GM18520 (cell line): Measurements from ENCODE around the gene PCDHGA11.
A peak's percentile ranks its signal among the peaks of the same experiment; 100 is the strongest.
"Not testable (repeated sequence)": the region's sequence is repeated elsewhere in the genome, so short reads cannot be mapped to it uniquely, and the experiment has no call there.

Experiments
- ATAC-seq: cut with Tn5 transposase; IDR thresholded peaks from one replicate; pipeline ENCODE4 v1.9.1; 2021; ENCODE audit not compliant: unreplicated experiment

PCDHGA11 gene

GRCh38 chr5:141430332-141431113 lies 9.7 kb downstream of the PCDHGA11 start, which contains the start of gene PCDHGA12:
Gene PCDHGA12, plus strand, starts transcription at chr5:141430507. Its CDS starts 253 bp downstream, at chr5:141430760.
- peak; percentile 68 for ATAC-seq

- no peak for ATAC-seq
Measured at GRCh38 chr5:141431286-141431685, 10.4 kb downstream of the PCDHGA11 start.

- ATAC-seq: not testable (repeated sequence)
Measured at GRCh38 chr5:141432308-141432707, 11.5 kb downstream of the PCDHGA11 start.

GRCh38 chr5:141432726-141433125 lies 11.9 kb downstream of the PCDHGA11 start:
- ATAC-seq: not testable (repeated sequence)

GRCh38 chr5:141434006-141434405 lies 13.2 kb downstream of the PCDHGA11 start:
- ATAC-seq: no peak

GRCh38 chr5:141437221-141437620 lies 16.4 kb downstream of the PCDHGA11 start:
- no peak for ATAC-seq

GRCh38 chr5:141439411-141440141 lies 18.7 kb downstream of the PCDHGA11 start:
- no peak for ATAC-seq

- ATAC-seq: no peak
Measured at GRCh38 chr5:141440341-141440740, 19.5 kb downstream of the PCDHGA11 start.

GRCh38 chr5:141441571-141442170 lies 20.8 kb downstream of the PCDHGA11 start:
- ATAC-seq: no peak

GRCh38 chr5:141465351-141465750 lies 44.5 kb downstream of the PCDHGA11 start:
- no peak for ATAC-seq
